Subcutaneous adipose tissue (tissue), 4 donors: ENCODE data around the gene TIMM44. TPM values are rescaled to one million over a fixed set of nuclear protein-coding genes. Genes with fewer than 3 reads are reported as not detected.

Source experiments
- total RNA-seq, 4 donors: library from RNA; depleted of rRNA; stranded (reverse); fragments of >200 nt; gene quantifications; one replicate each; pipeline ENCODE4 v1.1.0, GENCODE V29; 2016
- TF ChIP-seq, protein P1 (sequence below): fragments of 450-650 bp; IDR thresholded peaks from one replicate; pipeline ENCODE4 v1.5.1; 2016; ENCODE audit warnings: low read depth, mild to moderate bottlenecking, control low read depth, antibody characterized with exemption, moderate library complexity

The TIMM44 gene
- total RNA-seq, 4 donors from 2014 or later, result 31.6 to 44.1 (median 38.0) TPM

DNA sequence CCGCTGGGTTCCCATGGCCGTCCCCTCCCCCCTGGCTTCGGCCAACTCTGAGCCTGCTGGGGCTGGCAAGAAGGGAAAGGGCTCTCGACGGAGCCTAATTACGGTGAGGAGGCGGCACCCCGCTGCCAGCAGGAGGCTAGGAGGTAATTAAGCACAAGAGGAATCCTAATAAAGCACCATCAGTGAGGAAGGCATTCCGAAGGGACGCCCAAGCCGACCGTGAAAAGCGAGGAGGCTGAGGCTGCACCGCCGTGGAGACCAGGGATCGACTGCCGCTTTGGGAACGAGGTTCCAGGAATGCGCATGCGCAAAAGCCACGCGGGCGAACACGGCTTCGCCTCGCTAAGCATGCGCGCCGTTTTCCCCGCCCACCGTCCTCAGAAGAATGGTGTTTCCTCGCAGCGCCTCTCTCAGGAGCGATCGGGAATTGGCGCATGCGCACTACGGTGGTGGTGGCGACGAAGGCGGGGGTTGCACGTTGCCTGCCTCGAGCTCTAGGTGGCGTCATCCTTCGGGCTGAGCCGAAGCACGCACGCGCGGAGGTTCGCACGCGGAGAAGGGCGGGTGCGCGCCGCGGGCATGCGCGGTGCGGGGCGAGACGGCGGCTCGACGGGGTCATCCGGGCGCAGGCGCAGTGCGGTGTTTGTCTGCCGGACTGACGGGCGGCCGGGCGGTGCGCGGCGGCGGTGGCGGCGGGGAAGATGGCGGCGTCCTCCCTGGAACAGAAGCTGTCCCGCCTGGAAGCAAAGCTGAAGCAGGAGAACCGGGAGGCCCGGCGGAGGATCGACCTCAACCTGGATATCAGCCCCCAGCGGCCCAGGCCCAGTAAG lies 40.0 kb downstream of the TIMM44 start, which contains the start of gene MAP2K7:
Gene MAP2K7, plus strand, starts transcription at position 634 of the 830 bp plus-strand sequence. Its CDS starts 68 bp downstream, at position 702.
- TF ChIP-seq, protein P1, sequence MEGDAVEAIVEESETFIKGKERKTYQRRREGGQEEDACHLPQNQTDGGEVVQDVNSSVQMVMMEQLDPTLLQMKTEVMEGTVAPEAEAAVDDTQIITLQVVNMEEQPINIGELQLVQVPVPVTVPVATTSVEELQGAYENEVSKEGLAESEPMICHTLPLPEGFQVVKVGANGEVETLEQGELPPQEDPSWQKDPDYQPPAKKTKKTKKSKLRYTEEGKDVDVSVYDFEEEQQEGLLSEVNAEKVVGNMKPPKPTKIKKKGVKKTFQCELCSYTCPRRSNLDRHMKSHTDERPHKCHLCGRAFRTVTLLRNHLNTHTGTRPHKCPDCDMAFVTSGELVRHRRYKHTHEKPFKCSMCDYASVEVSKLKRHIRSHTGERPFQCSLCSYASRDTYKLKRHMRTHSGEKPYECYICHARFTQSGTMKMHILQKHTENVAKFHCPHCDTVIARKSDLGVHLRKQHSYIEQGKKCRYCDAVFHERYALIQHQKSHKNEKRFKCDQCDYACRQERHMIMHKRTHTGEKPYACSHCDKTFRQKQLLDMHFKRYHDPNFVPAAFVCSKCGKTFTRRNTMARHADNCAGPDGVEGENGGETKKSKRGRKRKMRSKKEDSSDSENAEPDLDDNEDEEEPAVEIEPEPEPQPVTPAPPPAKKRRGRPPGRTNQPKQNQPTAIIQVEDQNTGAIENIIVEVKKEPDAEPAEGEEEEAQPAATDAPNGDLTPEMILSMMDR, result no peak

DNA sequence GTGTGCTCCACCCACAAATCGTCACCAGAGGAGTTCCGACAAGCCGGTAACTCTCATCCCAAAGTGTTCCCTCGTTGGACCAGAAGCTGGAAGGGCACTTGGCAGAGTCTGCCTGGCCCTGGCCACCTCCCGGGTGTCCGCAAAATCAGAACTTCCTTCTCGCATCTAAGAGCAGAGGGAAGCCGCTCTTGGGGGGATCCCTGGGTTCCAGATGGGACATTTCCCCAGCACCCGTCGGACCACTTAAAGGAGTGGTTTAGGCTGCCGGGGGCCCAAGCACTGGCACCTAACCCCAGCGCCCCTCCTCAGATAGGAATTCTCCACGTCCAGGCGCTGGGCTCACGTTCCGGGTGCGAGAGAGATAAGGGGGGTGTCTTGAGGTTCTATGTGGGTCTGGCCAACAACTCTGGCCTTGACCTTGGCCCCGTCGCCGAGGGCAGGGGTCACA lies 40.6 kb downstream of the TIMM44 start:
- TF ChIP-seq, protein P1, result no peak

DNA sequence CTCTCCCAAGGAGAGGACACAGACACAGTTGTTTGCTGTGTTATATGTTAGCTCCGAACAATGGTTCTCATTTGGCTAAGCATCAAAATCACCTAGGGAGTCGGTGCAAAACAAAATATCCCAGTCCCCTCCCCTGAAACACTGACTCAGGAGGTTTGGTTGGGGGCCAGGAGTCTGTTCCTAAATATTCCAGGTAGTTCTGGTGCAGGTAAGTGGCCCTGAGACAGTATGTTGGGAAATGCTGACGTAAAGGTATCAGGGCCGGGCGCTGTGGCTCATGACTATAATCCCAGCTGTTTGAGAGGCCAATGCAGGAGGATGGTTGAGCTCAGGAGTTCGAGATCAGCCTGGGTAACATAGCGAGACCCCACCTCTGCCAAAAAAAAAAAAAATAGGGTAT lies 42.1 kb downstream of the TIMM44 start:
- TF ChIP-seq, protein P1, result no peak

DNA sequence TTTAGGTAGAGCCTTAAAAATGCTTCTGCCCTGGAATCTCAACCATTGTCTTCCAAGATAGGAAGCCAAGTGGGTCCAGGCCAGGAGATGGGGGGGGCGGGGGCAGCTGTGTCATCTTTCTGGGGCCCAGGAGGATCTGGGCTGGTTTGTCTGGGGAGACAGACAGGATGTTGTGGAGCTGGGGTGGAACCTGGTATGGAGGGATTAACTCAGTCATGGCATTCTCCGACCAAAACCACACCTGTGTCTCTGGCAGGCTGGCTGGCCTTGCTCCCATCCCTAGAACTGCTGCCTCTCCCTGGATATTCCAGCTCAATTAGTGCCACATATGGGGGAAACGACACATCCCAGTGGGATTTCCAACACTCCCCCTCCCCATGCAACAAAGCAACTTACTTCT lies 42.5 kb downstream of the TIMM44 start:
- TF ChIP-seq, protein P1, result no peak

DNA sequence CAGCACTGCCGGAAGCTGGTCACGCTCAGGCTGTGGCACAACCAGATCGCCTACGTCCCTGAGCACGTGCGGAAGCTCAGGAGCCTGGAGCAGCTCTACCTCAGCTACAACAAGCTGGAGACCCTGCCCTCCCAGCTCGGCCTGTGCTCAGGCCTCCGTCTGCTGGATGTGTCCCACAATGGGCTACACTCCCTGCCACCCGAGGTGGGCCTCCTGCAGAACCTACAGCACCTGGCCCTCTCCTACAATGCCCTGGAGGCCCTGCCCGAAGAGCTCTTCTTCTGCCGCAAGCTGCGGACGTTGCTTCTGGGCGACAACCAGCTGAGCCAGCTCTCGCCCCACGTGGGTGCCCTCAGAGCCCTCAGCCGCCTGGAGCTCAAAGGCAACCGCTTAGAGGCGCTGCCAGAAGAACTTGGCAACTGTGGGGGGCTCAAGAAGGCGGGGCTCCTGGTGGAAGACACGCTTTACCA lies 43.0 kb downstream of the TIMM44 start:
- TF ChIP-seq, protein P1, result no peak

DNA sequence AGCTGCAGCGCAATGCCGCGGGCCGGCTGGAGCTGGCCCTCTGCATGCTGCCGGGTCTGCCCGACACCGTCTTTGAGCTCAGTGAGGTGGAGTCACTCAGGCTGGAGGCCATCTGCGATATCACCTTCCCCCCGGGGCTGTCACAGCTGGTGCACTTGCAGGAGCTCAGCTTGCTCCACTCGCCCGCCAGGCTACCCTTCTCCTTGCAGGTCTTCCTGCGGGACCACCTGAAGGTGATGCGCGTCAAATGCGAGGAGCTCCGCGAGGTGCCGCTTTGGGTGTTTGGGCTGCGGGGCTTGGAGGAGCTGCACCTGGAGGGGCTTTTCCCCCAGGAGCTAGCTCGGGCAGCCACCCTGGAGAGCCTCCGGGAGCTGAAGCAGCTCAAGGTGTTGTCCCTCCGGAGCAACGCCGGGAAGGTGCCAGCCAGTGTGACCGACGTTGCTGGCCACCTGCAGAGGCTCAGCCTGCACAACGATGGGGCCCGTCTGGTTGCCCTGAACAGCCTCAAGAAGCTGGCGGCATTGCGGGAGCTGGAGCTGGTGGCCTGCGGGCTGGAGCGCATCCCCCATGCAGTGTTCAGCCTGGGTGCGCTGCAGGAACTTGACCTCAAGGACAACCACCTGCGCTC lies 43.6 kb downstream of the TIMM44 start:
- TF ChIP-seq, protein P1, result no peak

DNA sequence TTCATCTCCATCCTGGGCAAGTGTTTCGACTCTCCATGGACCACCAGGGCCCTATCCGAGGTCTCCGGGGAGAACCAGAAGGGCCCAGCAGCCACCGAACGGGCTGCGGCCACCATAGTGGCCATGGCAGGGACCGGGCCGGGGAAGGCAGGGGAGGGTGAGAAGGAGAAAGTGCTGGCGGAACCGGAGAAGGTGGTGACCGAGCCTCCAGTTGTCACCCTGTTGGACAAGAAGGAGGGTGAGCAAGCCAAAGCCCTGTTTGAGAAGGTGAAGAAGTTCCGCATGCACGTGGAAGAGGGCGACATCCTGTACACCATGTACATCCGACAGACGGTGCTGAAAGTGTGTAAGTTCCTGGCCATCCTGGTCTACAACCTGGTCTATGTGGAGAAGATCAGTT lies 44.5 kb downstream of the TIMM44 start:
- TF ChIP-seq, protein P1, result no peak
